ENCODE results near the gene ANKDD1B. TPM values are rescaled to one million over a fixed set of nuclear protein-coding genes. Genes with fewer than 3 reads are reported as not detected.

Gene ANKDD1B
- total RNA-seq, 1 donor from 2014 or later, result 1.0 TPM

DNA sequence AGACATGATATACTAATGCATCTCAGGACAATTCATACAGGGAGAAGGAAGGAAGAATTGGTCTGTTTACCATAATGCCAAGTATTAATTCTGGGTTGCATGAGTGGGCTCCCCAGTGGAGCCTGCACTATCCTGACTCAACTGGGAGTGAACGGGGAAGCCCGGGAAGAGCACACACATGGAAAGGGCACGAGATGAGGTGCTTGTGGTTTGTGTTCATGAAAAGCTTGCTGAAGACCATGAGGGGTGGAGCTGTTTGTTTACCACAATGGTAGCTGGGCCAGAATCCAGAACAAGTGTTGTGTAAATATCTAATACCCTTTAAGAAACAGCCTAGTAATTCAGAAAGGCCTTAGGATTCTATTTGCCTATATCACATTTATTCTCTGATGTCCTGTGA, 61.4 kb downstream of the ANKDD1B start:
- DNase-seq (no peak), ATAC-seq (ENCODE audit: low read depth) (no peak)
- no peaks in the 10 kb centered on the region for H3K27me3 Mint-ChIP-seq
- TF ChIP-seq, protein P1, sequence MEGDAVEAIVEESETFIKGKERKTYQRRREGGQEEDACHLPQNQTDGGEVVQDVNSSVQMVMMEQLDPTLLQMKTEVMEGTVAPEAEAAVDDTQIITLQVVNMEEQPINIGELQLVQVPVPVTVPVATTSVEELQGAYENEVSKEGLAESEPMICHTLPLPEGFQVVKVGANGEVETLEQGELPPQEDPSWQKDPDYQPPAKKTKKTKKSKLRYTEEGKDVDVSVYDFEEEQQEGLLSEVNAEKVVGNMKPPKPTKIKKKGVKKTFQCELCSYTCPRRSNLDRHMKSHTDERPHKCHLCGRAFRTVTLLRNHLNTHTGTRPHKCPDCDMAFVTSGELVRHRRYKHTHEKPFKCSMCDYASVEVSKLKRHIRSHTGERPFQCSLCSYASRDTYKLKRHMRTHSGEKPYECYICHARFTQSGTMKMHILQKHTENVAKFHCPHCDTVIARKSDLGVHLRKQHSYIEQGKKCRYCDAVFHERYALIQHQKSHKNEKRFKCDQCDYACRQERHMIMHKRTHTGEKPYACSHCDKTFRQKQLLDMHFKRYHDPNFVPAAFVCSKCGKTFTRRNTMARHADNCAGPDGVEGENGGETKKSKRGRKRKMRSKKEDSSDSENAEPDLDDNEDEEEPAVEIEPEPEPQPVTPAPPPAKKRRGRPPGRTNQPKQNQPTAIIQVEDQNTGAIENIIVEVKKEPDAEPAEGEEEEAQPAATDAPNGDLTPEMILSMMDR (IDR thresholded peaks at IDR 0.05), result no peak
- POLR2A ChIA-PET, result no interaction called here
- H3K9me3 Mint-ChIP-seq, result no peaks in the 10 kb centered on the region
- H3K4me1 Mint-ChIP-seq, result peaks cover 16% of the 10 kb centered on the region
- no peak overlapping the region for H3K4me3 Mint-ChIP-seq
- intact Hi-C loops (cut with micrococcal nuclease), result loop anchor here (5.0 to 10.0 kb wide), 2 partner anchors 35 to 98 kb away; no protein-coding TSS in a partner anchor
- peaks cover 40% of the 10 kb centered on the region for H3K36me3 Mint-ChIP-seq (ENCODE audit: low read depth)
- CTCF ChIA-PET, result no interaction called here
- H3K27ac Mint-ChIP-seq, result no peak overlapping the region

DNA sequence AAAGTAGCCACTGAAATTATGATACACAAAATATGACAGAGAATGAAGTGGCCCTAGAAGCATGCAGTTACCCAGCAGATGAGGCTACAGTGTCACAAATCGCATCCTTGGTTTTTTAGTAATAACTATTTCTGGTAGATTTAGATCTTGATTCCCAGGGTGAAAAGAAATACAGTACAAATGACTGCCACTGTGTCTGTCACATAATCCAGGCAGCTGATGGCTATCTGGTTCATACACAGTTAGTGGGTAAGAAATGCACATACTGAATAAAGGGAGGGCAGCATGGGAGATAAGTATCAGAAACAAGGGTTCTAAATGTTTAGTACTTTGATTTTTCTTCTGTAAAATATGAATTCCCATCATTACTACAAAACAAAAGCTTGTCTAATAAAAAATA, 64.5 kb downstream of the ANKDD1B start:
- ChIA-PET CTCF (no interaction called here), POLR2A (no interaction called here)
- H3K4me3 Mint-ChIP-seq, result no peak overlapping the region
- H3K36me3 Mint-ChIP-seq (ENCODE audit: low read depth), result peaks cover 48% of the 10 kb centered on the region
- no peaks in the 10 kb centered on the region for H3K27me3 Mint-ChIP-seq
- intact Hi-C loops (cut with micrococcal nuclease), result loop anchor here (10.0 kb wide), 1 partner anchor 101 kb away; no protein-coding TSS in a partner anchor
- H3K27ac Mint-ChIP-seq, result no peak overlapping the region
- no peak for ATAC-seq (ENCODE audit: low read depth)
- no peak for DNase-seq
- TF ChIP-seq, protein P1 (IDR thresholded peaks at IDR 0.05), result no peak
- H3K9me3 Mint-ChIP-seq, result no peaks in the 10 kb centered on the region
- H3K4me1 Mint-ChIP-seq, result no peaks in the 10 kb centered on the region

DNA sequence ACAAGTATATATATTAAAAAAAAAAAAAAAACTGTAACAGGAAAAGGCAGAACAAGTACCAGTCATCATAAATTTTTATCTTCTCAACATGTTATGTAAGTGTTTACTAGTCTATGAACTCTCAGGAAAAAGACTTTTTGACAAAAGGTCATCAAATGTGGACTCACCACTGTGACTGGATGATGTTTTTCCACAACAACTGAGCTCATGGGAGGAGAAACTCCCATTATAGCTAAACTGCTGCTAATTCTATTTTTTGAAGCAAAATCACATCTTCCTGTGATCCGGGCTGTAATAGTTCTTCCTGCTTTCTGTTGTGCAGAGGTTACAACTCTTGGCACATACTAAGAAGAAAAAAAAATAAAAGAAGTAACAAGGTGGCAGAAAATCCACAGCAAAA, 66.4 kb downstream of the ANKDD1B start:
- Mint-ChIP-seq H3K36me3 (ENCODE audit: low read depth) (peaks cover 42% of the 10 kb centered on the region), H3K27ac (peak overlapping the region; percentile 10), H3K27me3 (no peaks in the 10 kb centered on the region), H3K4me3 (no peak overlapping the region), H3K9me3 (no peaks in the 10 kb centered on the region), H3K4me1 (no peaks in the 10 kb centered on the region)
- CTCF ChIA-PET, result no interaction called here
- intact Hi-C loops (cut with micrococcal nuclease), result loop anchor here (10.0 kb wide), 1 partner anchor 103 kb away; no protein-coding TSS in a partner anchor
- ATAC-seq (ENCODE audit: low read depth) (no peak), DNase-seq (no peak)
- POLR2A ChIA-PET, result interaction anchor here (0.7 kb wide), 1 partner anchor 52 kb away, joined by 4 read pairs; no protein-coding TSS in a partner anchor
- TF ChIP-seq, protein P1 (IDR thresholded peaks at IDR 0.05), result no peak

DNA sequence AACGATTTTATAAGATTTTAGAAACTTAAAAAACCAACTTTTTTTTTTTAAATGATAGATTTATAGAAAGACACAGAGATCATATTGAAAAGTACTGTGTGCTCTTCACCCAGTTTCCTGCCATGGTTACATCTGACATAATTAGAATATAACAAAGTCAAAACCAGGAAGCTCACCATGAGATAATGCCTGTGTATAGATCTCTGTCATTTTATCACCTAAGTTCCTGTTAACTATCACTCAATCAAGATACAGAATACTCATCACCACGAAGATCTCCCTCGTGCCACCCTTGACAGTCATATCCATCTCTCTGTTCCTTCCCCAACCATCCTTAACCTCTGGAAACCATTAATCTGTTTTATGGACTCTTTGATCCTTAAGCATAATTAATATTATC, 66.9 kb downstream of the ANKDD1B start:
- peak overlapping the region; percentile 10 for H3K27ac Mint-ChIP-seq
- H3K4me1 Mint-ChIP-seq, result no peaks in the 10 kb centered on the region
- CTCF ChIA-PET, result no interaction called here
- H3K36me3 Mint-ChIP-seq (ENCODE audit: low read depth), result peaks cover 41% of the 10 kb centered on the region
- TF ChIP-seq, protein P1 (IDR thresholded peaks at IDR 0.05), result no peak
- H3K9me3 Mint-ChIP-seq, result no peaks in the 10 kb centered on the region
- H3K27me3 Mint-ChIP-seq, result no peaks in the 10 kb centered on the region
- DNase-seq, result no peak
- POLR2A ChIA-PET, result no interaction called here
- intact Hi-C loops (cut with micrococcal nuclease), result loop anchor here (10.0 kb wide), 1 partner anchor 103 kb away; no protein-coding TSS in a partner anchor
- ATAC-seq (ENCODE audit: low read depth), result no peak
- no peak overlapping the region for H3K4me3 Mint-ChIP-seq

DNA sequence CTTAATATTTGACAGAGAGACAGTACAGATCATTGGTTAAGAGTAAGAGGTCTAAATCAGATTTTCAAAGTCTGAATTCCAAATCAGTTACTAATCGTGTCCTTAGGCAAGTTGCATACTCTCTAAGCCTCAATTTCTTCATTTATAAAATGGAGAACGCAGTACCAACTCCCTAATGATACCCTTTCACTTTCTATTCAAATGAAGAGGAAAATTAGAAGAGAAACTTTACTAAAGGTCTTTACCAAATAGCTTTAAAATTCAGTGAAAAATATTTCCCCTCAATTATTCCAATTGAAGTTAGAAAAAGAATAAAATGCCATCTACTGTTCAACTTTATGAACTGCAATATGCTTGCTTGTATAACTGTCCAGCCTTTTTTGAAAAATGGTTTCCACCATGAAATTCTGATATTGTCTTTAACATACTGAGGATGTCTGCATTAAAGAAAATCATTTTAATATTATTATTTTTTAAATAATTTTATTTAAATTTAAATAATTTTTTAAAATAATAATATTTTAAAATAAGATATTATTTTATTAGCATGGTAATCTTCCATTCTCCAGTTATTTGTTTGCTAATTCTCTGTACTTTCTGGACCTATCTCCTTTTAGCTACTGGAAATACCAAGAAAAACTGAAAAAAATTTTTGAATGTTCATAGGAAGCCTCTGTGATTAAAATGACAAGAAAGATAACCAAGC, 70.0 kb downstream of the ANKDD1B start:
- H3K4me1 Mint-ChIP-seq, result no peaks in the 10 kb centered on the region
- POLR2A ChIA-PET, result interaction anchor here (1.0 kb wide), 1 partner anchor 170 kb away, joined by 7 read pairs; the partner anchor contains the start of genes CERT1 and POLK
- H3K4me3 Mint-ChIP-seq, result no peak overlapping the region
- peaks cover 43% of the 10 kb centered on the region for H3K36me3 Mint-ChIP-seq (ENCODE audit: low read depth)
- TF ChIP-seq, protein P1 (IDR thresholded peaks at IDR 0.05), result peak; percentile 82
- ATAC-seq (ENCODE audit: low read depth) (peak; percentile 45), DNase-seq (no peak)
- intact Hi-C loops (cut with micrococcal nuclease), result loop anchor here (1.0 to 10.0 kb wide), 5 partner anchors 296 to 1778 kb away; partner anchors contain the start of genes ANKRD31, GFM2 and NSA2
- H3K27ac Mint-ChIP-seq, result no peak overlapping the region
- no peaks in the 10 kb centered on the region for H3K9me3 Mint-ChIP-seq
- no peaks in the 10 kb centered on the region for H3K27me3 Mint-ChIP-seq
- CTCF ChIA-PET, result interaction anchor here (0.6 to 6.0 kb wide), 11 partner anchors 13 to 633 kb away, joined by 3 to 65 read pairs (median 5); partner anchors contain the start of genes ANKRD31 and HMGCR

All from activated B cell treated with CpG ODN at 0.5 μM for 24 hours (primary cell).